ENCODE results near the gene ANXA7. TPM values are rescaled to one million over a fixed set of nuclear protein-coding genes. Genes with fewer than 3 reads are reported as not detected.

Gene ANXA7
- total RNA-seq, 2 experiments from 2014 or later = 77.7 to 79.6 TPM

- Histone ChIP-seq H3K4me1 (ENCODE audit: insufficient read depth, low read length) (no peaks in the 10 kb centered on the region), H3K27ac (ENCODE audit: low read depth in 1 of 2, low read length in 2 of 2) (no peak overlapping the region), H3K36me3 (ENCODE audit: insufficient read depth, low read length) (peaks cover 16% of the 10 kb centered on the region), H3K27me3 (ENCODE audit: control insufficient read depth in 1 of 2, insufficient read depth in 2 of 2, low read length in 2 of 2) (no peaks in the 10 kb centered on the region), H3K4me3 (ENCODE audit: low read length) (no peak overlapping the region), H3K9me3 (ENCODE audit: control insufficient read depth in 1 of 2, insufficient read depth in 1 of 2, low read length in 2 of 2) (no peaks in the 10 kb centered on the region)
- peak overlapping the region; percentile 62 for H3K27ac Mint-ChIP-seq
- no peaks in the 10 kb centered on the region for H3K4me1 Mint-ChIP-seq (ENCODE audit: low read depth)
- CTCF ChIA-PET = no interaction called here
- no peaks in the 10 kb centered on the region for H3K27me3 Mint-ChIP-seq
- peaks cover 56% of the 10 kb centered on the region for H3K36me3 Mint-ChIP-seq (ENCODE audit: low read depth)
- intact Hi-C loops (cut with DNase I, micrococcal nuclease) = no loop called here
- DNase-seq = no peak
- TF ChIP-seq CTCF (IDR thresholded peaks at IDR 0.05) = no peak
- ATAC-seq (ENCODE audit: poor library complexity) = no peak
- no peaks in the 10 kb centered on the region for H3K9me3 Mint-ChIP-seq
- POLR2A ChIA-PET = no interaction called here
- H3K4me3 Mint-ChIP-seq = no peak overlapping the region
Observed at GRCh38 chr10:73366381-73367298, 47.2 kb downstream of the ANXA7 start.

GRCh38 chr10:73364964-73365363 lies 48.9 kb downstream of the ANXA7 start:
- DNase-seq (no peak), ATAC-seq (ENCODE audit: poor library complexity) (no peak)
- Mint-ChIP-seq H3K4me1 (ENCODE audit: low read depth) (peaks cover 3% of the 10 kb centered on the region), H3K27me3 (no peaks in the 10 kb centered on the region), H3K36me3 (ENCODE audit: low read depth) (peaks cover 45% of the 10 kb centered on the region), H3K4me3 (no peak overlapping the region), H3K9me3 (no peaks in the 10 kb centered on the region), H3K27ac (no peak overlapping the region)
- no peak for TF ChIP-seq CTCF (IDR thresholded peaks at IDR 0.05)
- Histone ChIP-seq H3K9me3 (ENCODE audit: control insufficient read depth in 1 of 2, insufficient read depth in 1 of 2, low read length in 2 of 2) (no peaks in the 10 kb centered on the region), H3K4me1 (ENCODE audit: insufficient read depth, low read length) (no peaks in the 10 kb centered on the region), H3K36me3 (ENCODE audit: insufficient read depth, low read length) (peaks cover 16% of the 10 kb centered on the region), H3K4me3 (ENCODE audit: low read length) (no peak overlapping the region), H3K27ac (ENCODE audit: low read depth in 1 of 2, low read length in 2 of 2) (no peak overlapping the region), H3K27me3 (ENCODE audit: control insufficient read depth in 1 of 2, insufficient read depth in 2 of 2, low read length in 2 of 2) (no peaks in the 10 kb centered on the region)
- intact Hi-C loops (cut with DNase I, micrococcal nuclease) = loop anchor here in 1 of 2 experiments (5.0 kb wide), 1 partner anchor 47 kb away; the partner anchor contains the start of gene ANXA7
- ChIA-PET POLR2A (no interaction called here), CTCF (no interaction called here)

GRCh38 chr10:73359492-73359891 lies 54.4 kb downstream of the ANXA7 start:
- ChIA-PET POLR2A (interaction anchor here (1.1 to 3.0 kb wide), 7 partner anchors 13 to 1303 kb away, joined by 3 to 18 read pairs (median 6); partner anchors contain the start of genes DNAJC9, MRPS16 and PPP3CB), CTCF (no interaction called here)
- TF ChIP-seq CTCF (IDR thresholded peaks at IDR 0.05) = no peak
- peaks cover 7% of the 10 kb centered on the region for H3K4me1 ChIP-seq (ENCODE audit: insufficient read depth, low read length)
- Mint-ChIP-seq H3K4me1 (ENCODE audit: low read depth) (peaks cover 24% of the 10 kb centered on the region), H3K9me3 (no peaks in the 10 kb centered on the region), H3K27me3 (no peaks in the 10 kb centered on the region), H3K27ac (no peak overlapping the region), H3K4me3 (no peak overlapping the region), H3K36me3 (ENCODE audit: low read depth) (peaks cover 8% of the 10 kb centered on the region)
- no peaks in the 10 kb centered on the region for H3K9me3 ChIP-seq (ENCODE audit: control insufficient read depth in 1 of 2, insufficient read depth in 1 of 2, low read length in 2 of 2)
- H3K36me3 ChIP-seq (ENCODE audit: insufficient read depth, low read length) = no peaks in the 10 kb centered on the region
- ATAC-seq (ENCODE audit: poor library complexity) (no peak), DNase-seq (no peak)
- H3K27me3 ChIP-seq (ENCODE audit: control insufficient read depth in 1 of 2, insufficient read depth in 2 of 2, low read length in 2 of 2) = no peaks in the 10 kb centered on the region
- intact Hi-C loops (cut with DNase I, micrococcal nuclease) = loop anchor here (2.0 to 5.0 kb wide), 5 partner anchors 55 to 268 kb away; partner anchors contain the start of genes MRPS16 (in 2 of the 2), ANXA7 (in 1 of the 2) and P4HA1 (in 1 of the 2)
- H3K27ac ChIP-seq (ENCODE audit: low read depth in 1 of 2, low read length in 2 of 2) = no peak overlapping the region
- H3K4me3 ChIP-seq (ENCODE audit: low read length) = no peak overlapping the region
